ENCODE data around the gene RXRA.

RXRA gene

DNA sequence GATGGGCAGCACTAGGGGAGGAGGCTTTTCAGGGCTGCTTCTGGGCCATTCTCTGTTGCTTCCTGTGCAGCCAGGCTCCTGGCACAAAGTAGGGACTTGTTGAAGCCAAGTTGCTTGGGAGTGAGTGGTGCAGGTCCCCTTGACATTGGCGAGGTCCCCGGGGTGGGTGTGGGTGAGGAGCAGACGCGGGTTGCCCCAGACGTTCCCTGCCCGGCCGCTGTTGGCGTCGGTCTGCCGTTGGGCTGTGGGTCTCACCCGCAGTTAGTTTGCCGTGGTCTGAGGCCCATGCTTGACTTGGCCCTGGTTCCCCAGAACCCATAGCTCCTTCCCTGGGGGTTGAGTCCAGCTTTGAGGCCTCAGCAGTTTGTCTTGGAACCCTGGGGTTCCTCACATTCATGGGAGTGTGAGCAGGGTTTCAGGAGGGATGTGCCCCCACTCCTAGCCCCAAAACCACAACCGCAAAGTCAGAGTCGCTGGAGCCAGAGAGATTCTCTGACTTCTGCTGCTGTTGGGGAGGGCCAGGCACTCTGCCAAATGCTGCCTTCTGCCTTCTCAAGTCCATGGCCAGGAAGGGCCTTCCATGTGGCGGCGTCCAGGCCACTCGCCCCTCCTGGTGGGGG is 77.5 kb downstream of the RXRA start:
- DNase-seq, result peak; percentile 50 to 51

DNA sequence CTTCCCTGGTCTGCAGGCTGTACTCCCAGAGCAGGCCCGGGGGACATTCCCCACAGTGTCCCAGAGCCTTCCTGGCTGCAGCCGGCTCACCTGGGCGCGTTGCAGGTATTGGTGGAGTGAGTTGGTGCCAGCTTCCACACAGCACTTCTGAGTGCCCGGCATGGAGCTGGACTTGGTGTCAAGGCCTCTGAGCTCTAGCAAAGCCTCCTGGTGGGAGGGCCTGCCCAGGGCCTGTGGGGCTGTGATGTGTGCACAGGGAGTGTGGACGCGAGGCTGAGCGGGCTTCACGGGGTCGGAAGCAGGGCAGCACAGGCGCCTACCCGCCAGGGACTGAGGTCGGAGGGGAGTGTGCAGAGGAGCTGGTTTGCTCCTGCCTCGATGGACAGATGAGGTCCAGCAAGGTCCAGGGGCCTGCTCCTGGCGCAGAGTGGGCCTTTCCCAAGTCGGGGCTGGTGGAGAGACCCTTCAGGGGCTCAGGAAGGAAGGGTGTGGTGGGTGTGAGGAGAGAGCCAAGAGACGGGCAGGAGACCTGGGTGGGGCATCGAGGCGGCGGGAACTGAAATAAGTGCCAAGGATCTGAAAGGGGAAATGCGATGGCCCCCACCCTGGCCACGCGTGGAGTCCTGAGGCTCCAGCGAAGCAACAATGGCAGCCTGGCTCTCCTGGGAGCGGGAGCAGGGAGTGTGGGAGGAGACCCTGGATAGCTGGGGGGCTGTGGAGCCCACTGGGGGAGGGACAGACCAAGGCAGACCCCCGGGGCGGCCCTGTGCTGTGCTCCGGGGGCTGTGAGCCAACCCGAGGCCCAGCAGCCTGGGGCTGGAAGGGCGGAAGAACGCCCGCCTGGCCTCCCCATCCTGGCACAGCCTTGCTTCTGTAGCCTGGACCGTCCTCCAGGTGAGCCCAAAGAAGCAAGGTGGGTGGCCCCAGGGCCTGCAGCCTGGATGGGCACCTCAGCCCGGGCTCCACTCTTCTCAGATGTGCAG is 78.4 kb downstream of the RXRA start:
- no peak for DNase-seq

DNA sequence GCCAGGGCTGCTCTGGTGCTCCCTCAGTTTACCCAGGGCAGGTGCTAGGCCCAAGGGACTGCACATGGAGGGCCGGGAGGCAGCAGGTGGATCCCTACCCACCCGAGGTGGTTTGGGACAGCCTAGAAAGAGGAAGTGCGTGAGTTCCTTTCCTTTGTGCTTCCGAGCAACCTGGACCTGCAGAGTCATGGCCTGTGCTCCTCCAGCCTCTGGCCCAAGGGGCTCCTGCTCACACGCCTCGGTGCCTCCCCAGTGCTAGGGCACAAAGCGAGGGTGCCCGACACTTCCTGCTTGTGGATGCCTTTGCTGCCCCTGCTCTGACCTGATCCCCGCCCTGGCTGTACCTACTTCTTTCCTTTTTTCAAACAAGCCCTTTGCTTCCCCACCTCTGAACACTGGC is 79.3 kb downstream of the RXRA start:
- peak in 1 of 2 donors; percentile 59 for DNase-seq

DNA sequence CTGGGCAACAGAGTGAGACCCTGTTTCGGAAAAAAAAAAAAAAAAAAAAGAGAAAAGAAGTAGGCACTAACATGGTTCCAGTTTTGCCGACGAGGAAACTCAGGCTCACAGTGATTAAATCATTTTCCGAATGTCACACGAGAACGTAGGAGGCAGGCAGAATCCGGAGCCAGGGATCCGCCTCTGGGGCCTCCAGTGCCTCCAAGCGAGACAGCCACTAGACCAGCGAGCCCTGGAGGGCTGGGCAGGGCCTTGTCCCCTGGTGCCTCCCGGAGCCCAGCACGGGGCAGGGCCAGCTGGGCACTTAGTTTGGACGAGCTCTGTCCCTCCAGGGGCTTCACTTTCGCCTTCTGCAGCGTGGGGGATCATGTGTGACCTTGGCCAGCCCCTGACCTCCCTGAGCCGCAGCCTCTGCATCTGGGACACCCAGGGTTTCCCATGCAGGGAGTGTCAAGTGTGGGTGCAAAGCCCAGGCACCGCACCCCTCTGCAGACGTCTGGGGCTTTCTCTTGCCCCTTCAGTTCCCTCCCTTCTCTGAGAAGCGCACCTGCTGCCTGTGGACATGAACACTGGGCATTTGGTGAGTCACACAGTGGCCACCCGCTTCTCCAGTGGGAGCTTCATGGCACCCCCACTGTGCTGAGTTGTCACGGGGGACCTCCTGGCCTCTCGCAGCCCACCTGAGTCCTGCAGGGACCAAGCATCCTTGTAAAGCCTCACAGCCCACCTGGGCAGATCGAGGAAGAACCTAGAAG is 80.3 kb downstream of the RXRA start:
- no peak for DNase-seq

DNA sequence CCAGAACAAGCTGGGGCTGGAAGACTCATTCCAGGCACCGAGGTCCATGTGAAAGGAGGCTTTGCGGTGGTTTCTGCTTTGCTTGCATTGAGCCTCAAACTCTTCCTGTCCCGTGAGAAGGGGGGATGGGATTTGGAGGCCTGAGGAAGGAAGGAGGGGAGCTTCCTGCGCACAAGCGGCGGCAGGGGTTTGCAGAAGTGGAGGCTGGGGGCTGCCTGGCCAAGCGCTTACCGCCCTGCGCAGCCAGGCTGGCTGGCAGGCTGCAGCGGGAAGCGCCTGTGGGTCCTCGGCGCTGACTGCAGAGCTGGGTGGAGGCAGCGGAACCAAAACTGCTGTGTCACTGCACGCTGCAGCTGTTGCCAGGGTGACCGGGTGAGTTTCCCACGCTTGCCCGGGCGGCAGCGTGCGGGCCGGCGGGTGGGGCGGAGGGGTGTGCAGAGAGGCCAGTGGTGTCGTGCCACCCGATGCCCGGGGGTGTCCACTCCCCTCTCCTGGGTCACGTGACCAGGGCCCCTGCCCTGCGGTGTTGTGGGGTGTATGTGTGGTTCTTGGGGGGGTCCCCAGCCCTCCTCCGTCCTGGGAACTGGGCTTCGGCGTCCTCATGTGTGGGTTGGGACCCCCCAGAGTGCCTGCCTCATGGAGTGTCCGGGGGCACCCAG is 81.0 kb downstream of the RXRA start:
- peak; percentile 81 to 89 for DNase-seq

- peak in 1 of 2 donors; percentile 28 for DNase-seq
Observed at GRCh38 chr9:134408389-134408788, 82.1 kb downstream of the RXRA start.

DNA sequence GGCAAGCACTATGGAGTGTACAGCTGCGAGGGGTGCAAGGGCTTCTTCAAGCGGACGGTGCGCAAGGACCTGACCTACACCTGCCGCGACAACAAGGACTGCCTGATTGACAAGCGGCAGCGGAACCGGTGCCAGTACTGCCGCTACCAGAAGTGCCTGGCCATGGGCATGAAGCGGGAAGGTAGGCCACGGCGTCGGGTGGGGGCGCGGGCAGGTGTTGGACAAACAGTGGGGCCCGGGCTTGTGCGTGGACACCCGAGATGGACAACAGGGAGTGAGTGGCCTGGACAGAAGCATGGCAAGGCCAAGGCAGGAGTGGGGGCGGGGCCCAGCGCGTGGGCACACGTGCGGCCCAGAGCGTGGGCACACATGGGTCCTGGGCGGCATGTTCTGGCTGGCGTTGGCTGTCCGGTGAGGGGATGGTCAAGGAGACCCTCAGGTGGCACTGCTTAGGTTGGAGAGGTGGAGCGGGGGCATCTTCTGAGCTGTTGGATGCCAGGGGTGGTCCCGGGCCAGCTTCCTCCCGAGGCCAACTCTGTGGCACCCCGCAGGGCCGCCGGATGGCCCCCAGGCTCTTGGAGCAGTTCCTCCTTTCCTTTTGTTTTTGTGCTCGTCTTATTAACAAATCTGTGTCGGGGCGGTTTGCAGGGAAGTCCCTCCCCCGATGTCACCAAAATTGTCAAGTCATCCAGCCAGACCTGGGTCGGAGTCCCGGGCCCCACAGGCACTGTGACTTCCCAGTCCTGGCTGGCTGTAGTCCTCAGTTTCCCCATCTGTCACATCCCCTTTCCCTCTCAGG is 82.9 kb downstream of the RXRA start:
- peak; percentile 9 to 47 for DNase-seq

GRCh38 chr9:134410071-134410834 is 84.0 kb downstream of the RXRA start:
- DNase-seq, result no peak

GRCh38 chr9:134410835-134411217 is 84.6 kb downstream of the RXRA start:
- no peak for DNase-seq

GRCh38 chr9:134411440-134412297 is 85.4 kb downstream of the RXRA start:
- no peak for DNase-seq

DNA sequence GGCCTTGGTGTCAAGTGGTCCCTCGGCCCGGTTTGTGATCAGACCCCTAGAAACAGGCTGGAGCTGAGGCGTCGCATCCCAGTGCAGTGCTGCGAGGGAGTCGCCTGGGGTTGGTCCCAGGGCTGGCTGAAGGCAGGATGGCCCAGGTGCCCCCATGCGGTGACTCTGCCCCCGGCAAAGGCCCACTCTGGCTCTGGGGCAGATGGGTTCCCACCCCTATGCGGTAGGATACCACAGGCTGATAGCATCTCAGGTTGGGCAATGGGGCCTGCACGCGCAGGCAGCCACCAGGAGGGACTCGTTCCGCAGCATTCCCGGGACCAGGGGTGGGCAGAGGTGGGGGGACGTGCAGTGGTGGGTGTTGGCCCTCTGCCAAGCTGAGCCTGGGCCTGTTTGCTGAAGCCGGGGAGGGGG is 86.0 kb downstream of the RXRA start:
- DNase-seq, result no peak

DNA sequence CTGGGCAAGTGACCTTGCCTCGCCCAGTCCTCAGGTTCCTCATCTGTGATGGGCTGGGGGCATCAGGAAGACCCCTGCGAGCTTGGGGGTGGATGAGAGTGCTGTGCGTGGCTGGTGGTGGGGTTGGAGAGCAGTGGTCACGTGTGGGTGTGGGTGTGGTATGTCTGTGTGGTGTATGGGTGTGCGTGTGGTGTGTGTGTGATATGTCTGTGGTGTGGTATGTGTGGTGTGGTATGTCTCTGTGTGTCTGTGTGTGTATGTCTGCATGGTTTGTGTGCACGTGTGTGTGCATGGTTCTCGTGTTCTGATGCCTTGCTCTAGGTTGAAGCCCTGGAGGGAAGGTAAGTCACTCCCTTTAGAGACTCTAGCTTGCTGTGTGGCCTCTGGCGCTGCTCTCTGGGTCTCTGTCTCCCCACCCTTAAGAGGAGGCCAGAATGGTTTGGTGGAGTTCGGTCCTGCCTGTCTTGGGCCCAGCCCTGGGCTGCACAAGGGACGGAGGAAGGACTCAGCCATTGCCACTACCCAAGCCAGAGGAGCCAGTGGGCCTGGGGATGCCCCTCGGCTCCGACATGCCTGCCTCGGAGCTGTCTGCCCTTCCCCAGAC is 87.0 kb downstream of the RXRA start:
- no peak for DNase-seq

DNA sequence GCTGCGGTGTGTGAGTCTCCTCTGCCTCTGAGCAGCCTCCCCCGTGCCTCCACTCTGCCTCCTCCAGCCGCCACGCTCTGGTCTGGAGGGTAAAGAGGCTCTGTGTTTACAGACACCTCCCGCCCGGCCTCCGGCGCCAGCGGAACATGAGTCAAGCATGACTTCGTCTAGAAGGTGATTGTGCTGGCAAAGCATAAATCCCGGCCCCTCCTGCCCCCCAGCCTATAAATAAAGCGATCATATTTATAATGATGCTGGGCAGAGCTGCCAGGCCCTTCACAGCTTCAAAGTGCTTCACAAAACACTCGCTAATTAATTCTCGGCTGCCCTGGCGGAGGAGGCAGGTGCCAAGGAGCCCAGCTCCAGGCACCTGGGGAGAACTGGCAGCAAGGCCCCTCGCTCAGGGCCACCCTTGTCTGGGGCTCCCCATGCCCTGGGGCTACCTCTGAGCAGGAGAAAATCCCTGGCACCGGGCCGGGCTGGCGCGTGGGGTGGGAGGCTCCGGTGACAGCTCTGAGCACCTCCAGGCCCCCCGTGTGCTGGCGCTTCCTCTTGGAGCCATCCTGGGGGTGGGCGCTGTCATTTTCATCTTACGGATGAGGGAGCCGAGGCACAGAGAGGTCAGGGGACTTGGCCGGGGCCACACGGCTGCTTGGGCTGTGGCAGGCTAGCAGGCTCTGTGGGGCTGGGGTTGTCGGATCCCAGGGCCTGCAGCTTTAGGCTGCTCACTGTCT is 87.8 kb downstream of the RXRA start:
- no peak for DNase-seq

GRCh38 chr9:134414900-134415425 is 88.7 kb downstream of the RXRA start:
- DNase-seq, result no peak

DNA sequence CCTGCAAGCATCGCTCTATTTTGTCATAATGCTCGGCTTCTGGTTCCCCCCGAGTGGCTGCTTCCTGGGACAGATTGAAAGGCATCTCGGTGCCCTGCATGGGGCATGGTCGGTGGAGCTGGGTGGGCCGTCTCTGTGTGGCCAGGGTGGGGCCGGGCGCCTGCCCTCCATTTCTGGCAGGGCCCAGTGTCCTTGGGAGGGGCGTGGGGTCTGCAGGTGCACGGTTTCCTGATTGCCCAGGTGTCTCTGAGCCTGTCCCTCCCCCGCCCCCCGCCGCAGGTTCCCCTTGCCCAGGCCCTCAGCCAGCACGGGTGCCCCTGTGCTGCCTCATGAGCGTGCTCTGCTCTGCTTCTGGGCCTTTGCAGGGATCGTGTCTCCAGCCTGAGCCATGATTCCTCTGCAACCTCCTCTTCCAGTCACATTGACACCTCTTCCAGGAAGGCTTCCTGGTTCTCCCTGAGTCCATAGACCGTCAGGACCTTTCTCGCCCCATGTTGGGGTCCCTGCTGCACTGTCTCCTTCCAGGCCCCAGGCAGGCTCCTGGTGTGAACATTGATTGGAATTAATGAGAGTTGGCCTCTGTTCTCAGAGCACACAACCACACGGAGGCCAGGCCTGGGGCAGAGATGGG is 90.2 kb downstream of the RXRA start:
- DNase-seq, result no peak

- no peak for DNase-seq
Observed at GRCh38 chr9:134418354-134418753, 92.1 kb downstream of the RXRA start.

DNA sequence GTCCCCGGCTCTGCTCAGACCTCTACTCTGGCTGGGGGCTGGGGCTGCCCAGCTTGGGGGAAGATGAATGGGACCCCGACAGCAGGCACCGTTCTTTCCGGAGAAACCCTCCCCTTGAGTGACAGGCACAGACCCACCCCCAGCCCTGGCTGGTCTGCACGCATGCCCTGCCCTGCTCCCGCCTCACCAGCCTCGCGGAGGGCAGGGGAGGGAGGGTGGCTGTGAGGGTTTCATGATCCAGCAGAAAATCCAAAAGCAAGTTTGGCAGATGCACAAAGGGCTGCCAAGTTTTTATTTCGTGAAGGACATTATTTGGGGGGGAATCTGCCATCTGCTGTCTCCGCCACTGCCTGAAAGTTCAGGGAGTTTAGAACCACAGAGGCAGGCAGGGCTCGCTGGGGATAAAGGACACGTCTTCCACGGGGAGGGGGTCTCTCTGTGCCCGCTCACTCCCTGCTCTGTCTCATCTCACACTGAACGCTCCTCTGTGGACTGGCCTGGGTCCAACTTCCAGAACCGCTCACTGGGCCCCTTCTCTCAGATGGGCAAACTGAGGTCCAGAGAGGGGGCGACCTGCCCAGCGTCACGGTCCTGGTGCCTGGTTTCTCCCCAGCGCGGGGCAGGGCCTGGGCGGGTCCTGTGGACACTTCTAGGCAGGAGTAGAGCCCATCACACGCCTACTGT is 92.9 kb downstream of the RXRA start:
- DNase-seq, result no peak

DNA sequence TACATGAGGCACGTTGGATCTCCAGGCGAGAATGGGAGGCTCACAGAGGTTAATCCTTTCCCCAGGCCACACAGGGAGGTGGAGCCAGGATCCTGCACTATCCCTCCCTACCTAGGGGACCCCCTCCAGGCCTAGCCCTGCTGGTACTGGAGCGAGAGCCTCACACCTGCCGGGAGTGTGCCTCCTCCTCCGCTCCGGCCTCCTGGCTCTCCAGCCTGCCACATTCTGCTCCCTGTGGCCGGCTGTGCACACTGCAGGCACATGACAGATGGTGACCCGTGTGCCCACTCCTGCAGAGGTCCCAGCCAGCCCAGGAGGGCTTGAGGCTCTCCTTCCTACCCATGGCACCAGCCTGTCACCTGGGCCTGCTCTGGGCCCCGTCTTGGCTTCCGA is 93.4 kb downstream of the RXRA start:
- no peak for DNase-seq

Measured in CD4-positive, alpha-beta T cell treated with Interleukin-4 for 1 hour (primary cell).